WTC11 (cell line): ENCODE data around the gene PCSK2.

Source experiments
- ATF1 ChIP-seq: sonication (generic); formaldehyde crosslinking; IDR thresholded peaks from 2 replicates; pipeline ENCODE4 v1.8.1; 2023; ENCODE audit warnings: mild to moderate bottlenecking, moderate library complexity, missing genetic modification reagents
- CTCF ChIP-seq: fragments of 200-600 bp; IDR thresholded peaks from 2 replicates; pipeline ENCODE4 v1.8.0; 2022; ENCODE audit warnings: antibody characterized with exemption
- E2F4 ChIP-seq: sonication (generic); formaldehyde crosslinking; IDR thresholded peaks from 2 replicates; pipeline ENCODE4 v1.8.1; 2022; ENCODE audit warnings: low read depth, mild to moderate bottlenecking, moderate library complexity, missing genetic modification reagents, borderline replicate concordance
- MAX ChIP-seq: sonication (generic); formaldehyde crosslinking; IDR thresholded peaks from 2 replicates; pipeline ENCODE4 v1.8.0; 2022; ENCODE audit warnings: mild to moderate bottlenecking, missing genetic modification reagents
- RORB ChIP-seq: fragments of 250-450 bp; sonication (Bioruptor Pico); IDR thresholded peaks from 2 replicates; pipeline ENCODE4 v1.9.0; 2021; ENCODE audit warnings: mild to moderate bottlenecking
- USF2 ChIP-seq: sonication (generic); formaldehyde crosslinking; IDR thresholded peaks from 2 replicates; pipeline ENCODE4 v1.8.1; 2023; ENCODE audit warnings: mild to moderate bottlenecking, missing genetic modification reagents, moderate library complexity
- ZNF317 ChIP-seq: sonication (generic); formaldehyde crosslinking; IDR thresholded peaks from 2 replicates; pipeline ENCODE4 v1.8.1; 2023; ENCODE audit warnings: low read depth, mild to moderate bottlenecking, moderate library complexity, missing genetic modification reagents, borderline replicate concordance

- TF ChIP-seq CTCF, result no peak
- TF ChIP-seq RORB (CRISPR knock-in tag), result no peak
- TF ChIP-seq ZNF317 (CRISPR knock-in tag), result no peak
- no peak for TF ChIP-seq MAX (CRISPR knock-in tag)
- TF ChIP-seq ATF1 (CRISPR knock-in tag), result no peak
- TF ChIP-seq USF2 (CRISPR knock-in tag), result no peak
- no peak for TF ChIP-seq E2F4
These were observed 167.6 kb downstream of the PCSK2 start for GRCh38 chr20:17394411-17394810.
